HuH-7.5 (cell line): ENCODE data around the gene SLC17A9.
"Not testable (repeated sequence)": the region's sequence is repeated elsewhere in the genome, so short reads cannot be mapped to it uniquely, and the experiment has no call there.

ENCODE experiments used
- DNase-seq: peaks from one replicate; pipeline ENCODE4 v3.0.0; 2011; ENCODE audit warnings: low spot score

Gene SLC17A9

GRCh38 chr20:62920039-62920645, 32.4 kb upstream of the SLC17A9 start:
- DNase-seq, result no peak

DNA sequence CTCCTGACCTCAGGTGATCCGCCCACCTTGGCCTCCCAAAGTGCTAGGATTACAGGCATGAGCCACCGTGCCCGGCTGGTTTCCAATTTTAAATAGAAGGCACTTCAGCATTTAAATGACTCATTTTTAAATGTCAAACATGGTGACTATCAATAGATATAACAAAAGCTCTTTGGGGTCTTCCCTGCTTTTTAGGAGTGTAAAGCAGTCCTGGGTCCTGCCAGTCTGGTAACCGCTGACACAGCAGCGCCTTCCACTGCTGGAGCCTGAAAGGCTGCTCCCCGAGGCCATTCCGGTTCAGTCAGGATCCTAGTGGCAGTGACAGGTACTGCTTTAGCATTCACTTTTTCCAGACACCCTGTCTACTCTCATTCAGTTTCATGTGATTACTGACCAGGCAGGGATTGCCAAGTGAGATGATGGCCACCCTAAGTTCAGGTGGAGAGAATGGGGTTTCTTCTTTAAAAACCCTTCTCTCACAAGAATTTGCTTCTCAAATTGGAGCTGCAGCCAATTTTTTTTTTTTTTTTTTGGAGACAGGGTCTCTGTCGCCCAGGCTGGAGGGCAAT, 31.3 kb upstream of the SLC17A9 start:
- peak; percentile 85 for DNase-seq

GRCh38 chr20:62922451-62922921, 30.0 kb upstream of the SLC17A9 start:
- DNase-seq, result no peak

- DNase-seq, result not testable (repeated sequence)
Observed at GRCh38 chr20:62923059-62923668, 29.3 kb upstream of the SLC17A9 start.

DNA sequence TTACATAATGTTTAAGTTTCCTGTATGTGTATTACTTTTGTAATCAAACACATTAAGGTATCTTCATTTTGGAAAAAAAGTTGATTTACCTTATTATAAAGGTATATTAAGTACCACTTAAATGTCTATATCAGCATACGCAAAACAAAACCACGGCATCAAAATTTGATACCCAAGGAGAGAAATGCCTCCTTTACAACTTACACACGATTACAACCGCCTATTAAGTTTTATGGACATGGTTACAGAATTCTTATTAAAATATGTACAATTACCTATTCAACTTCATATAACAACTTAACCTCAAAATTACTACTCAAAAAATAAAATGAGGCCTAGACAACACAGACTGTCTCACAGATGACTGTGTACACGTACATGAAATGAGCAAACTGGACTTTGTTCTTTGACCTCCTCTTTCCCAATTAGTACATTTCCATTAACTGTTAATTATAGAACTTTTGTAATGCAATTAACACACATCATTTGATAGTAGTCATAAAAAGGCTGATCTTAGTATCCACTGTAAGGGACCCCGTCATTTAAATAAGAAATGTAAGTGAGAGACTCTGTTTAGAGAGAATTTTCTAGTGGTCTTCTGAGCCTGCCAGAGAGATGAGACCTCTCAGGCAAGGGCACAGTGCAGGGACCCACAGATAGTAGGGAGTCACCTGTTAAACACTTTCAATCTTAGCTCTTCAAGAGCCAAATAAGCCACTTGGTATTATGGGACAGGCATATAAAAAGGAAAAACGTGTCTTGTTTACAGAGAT, 28.7 kb upstream of the SLC17A9 start:
- DNase-seq, result no peak

GRCh38 chr20:62924442-62925075, 27.9 kb upstream of the SLC17A9 start:
- DNase-seq, result peak; percentile 32

DNA sequence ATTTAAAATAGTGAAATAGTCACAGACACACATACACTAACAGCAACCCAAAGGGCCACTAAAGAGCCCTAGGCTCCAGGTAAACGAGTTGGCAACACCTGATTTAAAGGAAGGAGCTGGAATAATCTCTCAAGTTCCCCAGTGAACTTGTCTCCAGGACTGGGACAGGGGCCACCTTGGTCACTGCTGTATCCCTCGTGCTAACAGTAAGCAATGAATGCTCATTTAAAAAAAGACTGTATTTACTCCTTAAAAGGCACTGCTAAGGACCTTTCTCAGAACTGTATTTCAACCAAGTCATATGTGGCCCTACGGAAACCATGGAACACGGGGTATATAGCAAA, 27.5 kb upstream of the SLC17A9 start:
- DNase-seq, result no peak

DNA sequence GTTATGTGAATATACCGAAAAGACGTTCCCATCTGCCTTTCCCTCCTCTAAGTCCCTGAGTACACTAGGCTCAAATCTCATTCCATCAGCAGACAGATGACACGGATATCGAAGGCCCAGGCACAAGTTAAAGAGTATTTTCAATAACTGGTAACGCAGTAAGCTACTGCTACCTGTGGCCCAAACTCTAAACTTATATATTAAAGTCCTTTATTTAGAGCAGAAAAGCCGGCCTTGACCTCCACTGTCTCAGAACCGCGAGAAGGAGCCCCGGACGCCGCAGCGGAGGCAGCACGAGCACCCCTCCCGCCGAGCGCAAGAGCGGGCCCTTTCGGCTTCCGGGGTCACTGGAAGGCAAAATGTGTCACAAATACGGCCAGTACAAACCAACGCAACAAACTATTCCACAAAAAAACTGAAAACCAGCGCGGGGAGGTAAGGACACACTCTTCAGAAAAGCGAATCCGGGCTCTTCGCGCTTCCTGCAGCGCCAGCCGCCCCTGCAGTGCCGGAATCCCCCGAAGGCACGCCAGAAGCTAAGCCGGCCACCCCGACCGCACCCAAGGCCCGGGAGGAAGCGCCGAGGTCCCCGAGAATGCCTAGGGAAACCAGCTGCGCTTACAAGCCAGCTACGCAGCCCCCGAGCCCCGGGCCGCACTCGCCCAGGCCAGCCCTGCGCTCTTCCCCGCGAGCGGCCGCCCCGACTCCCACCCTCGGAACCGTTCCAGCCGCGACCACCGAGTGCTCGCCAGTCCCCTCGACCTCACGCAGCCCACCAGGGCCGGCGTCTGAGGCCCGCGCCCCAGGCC, 26.9 kb upstream of the SLC17A9 start:
- DNase-seq, result peak; percentile 38

DNA sequence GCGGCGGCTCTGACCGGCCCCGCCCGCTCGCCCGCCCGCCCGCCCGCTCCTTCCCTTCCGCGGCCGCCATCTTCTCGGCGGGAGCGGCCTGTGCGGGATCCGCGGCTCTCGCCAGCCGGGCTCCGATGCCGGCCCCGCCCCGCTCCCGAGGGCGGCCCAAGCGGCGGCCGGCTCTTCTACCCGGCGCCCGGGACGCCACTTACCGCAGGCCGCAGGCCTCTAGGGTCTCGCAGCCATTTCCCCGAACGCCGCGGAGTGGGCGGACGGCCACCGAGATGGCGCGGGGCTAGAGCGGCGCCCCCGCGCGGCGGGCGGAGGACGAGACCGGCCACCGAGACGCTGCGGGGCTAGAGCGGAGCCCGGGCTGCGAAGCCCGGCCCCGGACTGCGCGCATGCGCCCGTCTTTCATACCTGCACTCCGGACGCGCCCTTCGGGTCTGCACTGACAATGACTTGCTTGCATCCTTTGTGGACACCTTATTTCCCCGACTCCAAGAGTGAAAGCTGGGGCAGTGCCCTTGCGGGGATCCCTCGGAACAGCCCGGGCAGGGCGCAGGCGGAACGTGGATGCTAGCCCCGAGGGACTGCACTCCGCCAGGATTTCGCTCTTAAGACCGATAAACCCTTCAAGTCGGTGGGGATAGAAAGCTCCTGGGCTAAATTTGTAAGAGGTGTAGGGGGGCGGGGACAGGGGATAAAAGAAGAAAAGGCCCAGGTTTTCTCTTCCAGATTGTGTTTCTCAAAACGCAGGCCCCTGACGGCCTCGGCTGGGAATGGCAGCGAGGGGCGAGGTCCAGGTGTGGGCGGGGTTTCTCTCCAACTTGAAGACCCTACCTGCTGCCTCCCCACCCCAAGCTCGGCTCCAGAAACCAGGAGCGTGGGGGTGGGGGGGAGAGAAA, 26.0 kb upstream of the SLC17A9 start, which contains the start of gene DIDO1:
DIDO1 (minus strand) TSS at position 277 of the 899 bp plus-strand sequence.
- peak; percentile 99 for DNase-seq

GRCh38 chr20:62927128-62927705, 25.3 kb upstream of the SLC17A9 start:
- DNase-seq, result no peak

GRCh38 chr20:62928246-62928939, 24.1 kb upstream of the SLC17A9 start:
- DNase-seq, result no peak

DNA sequence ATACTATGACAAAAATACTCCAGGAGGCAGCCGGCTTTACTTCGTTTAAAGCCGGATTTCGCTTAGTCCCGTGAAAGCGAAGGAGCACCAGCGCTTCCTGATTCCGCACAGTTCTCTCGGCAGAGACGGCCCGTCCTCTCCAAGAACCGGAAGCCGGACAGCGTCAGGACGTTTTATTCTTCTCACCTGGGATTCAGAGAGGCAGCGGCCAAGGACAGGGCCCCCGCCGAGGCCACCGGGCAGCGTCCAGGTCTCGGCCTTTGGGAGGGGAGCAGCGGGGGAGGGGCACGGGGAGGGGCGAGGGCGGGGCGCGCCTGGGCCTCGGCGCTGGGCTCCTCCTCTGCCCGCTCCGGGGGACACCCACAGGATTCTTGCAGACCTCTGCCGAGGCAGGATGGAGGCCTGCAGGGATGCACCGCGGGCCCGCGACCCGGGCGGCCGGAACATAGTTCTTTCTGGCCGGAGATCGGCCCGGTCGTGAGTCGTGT, 23.4 kb upstream of the SLC17A9 start:
- no peak for DNase-seq

DNA sequence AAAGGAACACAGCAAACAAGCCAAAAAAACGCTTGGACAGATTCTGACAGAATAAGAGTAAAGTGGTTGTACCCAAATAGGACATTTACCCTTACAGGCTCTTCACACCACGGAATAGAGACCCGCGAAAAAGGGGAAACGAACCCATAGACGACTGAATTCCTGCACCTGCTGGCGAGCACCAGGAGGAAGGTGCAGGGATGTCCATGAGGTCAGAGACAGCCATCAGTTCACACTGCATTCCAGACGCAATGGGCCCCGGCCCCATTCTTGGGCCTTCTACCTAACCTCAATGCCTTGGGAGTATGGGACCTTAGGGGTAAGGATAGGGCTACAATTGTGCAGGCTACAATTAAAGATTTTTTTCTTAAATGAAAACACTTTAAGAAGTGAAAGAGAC, 21.0 kb upstream of the SLC17A9 start:
- no peak for DNase-seq

GRCh38 chr20:62933966-62934365, 18.5 kb upstream of the SLC17A9 start:
- DNase-seq, result no peak

DNA sequence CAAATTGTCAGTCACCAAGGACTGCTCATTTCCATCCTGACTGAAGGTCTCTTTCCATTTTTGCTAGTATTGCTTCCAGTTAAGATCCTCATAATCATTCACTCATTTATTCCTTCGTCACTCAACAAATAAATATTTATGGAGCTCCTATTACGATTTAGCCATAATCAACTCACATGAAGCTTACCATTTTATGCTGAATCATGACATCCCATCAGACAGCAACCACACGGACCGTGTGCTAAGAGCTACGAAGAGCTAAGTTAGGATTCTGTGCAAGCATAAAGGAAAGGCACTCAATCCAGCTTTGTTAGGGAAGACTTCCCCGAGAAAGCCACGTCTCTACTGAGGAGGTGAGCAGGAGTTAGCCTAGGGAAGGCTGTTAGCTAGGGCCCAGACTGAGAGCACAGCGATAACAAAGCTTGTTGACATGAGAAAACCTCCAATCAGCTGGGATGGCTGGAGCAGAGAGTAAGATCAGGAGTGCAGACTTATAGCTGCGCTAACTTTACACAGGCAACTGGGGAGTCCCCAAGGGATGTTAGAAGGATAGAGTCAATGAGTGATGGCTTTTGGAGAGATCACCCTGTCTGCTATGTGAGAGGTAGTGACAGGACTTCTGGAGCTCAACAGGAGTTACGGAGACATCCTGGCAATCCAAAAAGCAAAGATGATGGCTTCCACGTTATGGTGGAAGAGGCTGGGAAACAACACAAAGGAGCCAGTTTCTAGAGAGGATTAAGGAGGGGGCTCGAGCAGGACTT, 17.1 kb upstream of the SLC17A9 start:
- no peak for DNase-seq

DNA sequence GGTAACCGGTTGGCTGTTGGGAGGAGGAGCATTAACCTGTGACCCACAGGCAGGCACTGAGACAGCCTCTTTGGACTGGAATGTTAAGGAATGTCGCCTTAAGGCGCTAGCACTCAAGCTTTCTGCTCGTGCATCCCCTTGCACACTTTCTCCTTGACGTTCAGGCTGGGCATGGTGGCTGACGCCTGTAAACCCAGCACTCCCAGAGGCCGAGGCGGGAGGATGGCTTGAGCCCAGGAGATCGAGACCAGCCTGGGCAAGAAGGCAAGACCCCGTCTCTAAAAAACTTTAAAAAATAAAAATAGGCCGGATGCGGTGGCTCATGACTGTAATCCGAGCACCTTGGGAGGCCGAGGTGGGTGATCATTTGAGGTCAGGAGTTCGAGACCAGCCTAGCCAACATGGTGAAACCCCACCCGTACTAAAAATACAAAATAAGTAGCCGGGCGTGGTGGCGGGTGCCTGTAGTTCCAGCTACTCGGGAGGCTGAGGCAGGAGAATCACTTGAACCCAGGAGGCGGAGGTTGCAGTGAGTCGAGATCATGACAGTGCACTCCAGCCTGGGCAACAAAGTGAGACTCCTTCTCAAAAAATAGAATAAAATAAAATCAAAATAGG, 16.4 kb upstream of the SLC17A9 start:
- DNase-seq, result no peak

GRCh38 chr20:62937268-62938104, 15.0 kb upstream of the SLC17A9 start:
- peak; percentile 91 for DNase-seq
